Choroid plexus epithelial cell (primary cell): Measurements from ENCODE around the gene LITAF.
"Not testable (repeated sequence)": the region's sequence is repeated elsewhere in the genome, so short reads cannot be mapped to it uniquely, and the experiment has no call there.

ENCODE experiments used
- DNase-seq: peaks from one replicate; pipeline ENCODE4 v3.0.0-alpha.2; 2010; ENCODE audit warnings: low read depth
- H3K4me3 ChIP-seq: 2 replicates; pipeline ENCODE4 v1.5.1; 2011; ENCODE audit warnings: low read depth, mild to moderate bottlenecking, control low read depth, low read length, moderate library complexity
- CTCF ChIP-seq: conservative IDR thresholded peaks from 2 replicates; pipeline ENCODE4 v1.5.1; 2011; ENCODE audit warnings: low read depth, mild to moderate bottlenecking, control low read depth, inconsistent platforms, low read length, moderate library complexity

LITAF gene

GRCh38 chr16:11515540-11516430 is 70.9 kb downstream of the LITAF start:
- no peak for TF ChIP-seq CTCF
- no peak overlapping the region for H3K4me3 ChIP-seq
- DNase-seq, result no peak

- H3K4me3 ChIP-seq, result no peak overlapping the region
- no peak for DNase-seq
- no peak for TF ChIP-seq CTCF
Observed at GRCh38 chr16:11514283-11514682, 72.4 kb downstream of the LITAF start.

GRCh38 chr16:11513366-11513765 is 73.4 kb downstream of the LITAF start:
- DNase-seq, H3K4me3 ChIP-seq: not testable (repeated sequence)

- H3K4me3 ChIP-seq, result no peak overlapping the region
- no peak for DNase-seq
- TF ChIP-seq CTCF, result no peak
Observed at GRCh38 chr16:11511801-11512200, 74.9 kb downstream of the LITAF start.

GRCh38 chr16:11511328-11511727 is 75.4 kb downstream of the LITAF start:
- TF ChIP-seq CTCF, result no peak
- no peak for DNase-seq
- H3K4me3 ChIP-seq, result no peak overlapping the region

- no peak overlapping the region for H3K4me3 ChIP-seq
- no peak for DNase-seq
- no peak for TF ChIP-seq CTCF
Observed at GRCh38 chr16:11510178-11510973, 76.3 kb downstream of the LITAF start.

- no peak for TF ChIP-seq CTCF
- DNase-seq, result no peak
- H3K4me3 ChIP-seq, result no peak overlapping the region
Observed at GRCh38 chr16:11507991-11508390, 78.7 kb downstream of the LITAF start.
